ENCODE measurements around the gene CACNA2D3.

CACNA2D3 gene

GRCh38 chr3:54127499-54128056 lies 5.2 kb downstream of the CACNA2D3 start:
- TF ChIP-seq CTCF (IDR thresholded peaks at IDR 0.05; ENCODE audit: control insufficient read depth, insufficient read depth, low read depth, low read length, missing control alignments), result no peak
- DNase-seq (ENCODE audit: low read depth), result no peak
- H3K4me3 ChIP-seq (ENCODE audit: control insufficient read depth, low read depth, low read length), result no peak overlapping the region

- no peak for DNase-seq (ENCODE audit: low read depth)
- TF ChIP-seq CTCF (IDR thresholded peaks at IDR 0.05; ENCODE audit: control insufficient read depth, insufficient read depth, low read depth, low read length, missing control alignments), result no peak
- H3K4me3 ChIP-seq (ENCODE audit: control insufficient read depth, low read depth, low read length), result no peak overlapping the region
Measured at GRCh38 chr3:54131026-54131605, 8.8 kb downstream of the CACNA2D3 start.

- H3K4me3 ChIP-seq (ENCODE audit: control insufficient read depth, low read depth, low read length), result no peak overlapping the region
- DNase-seq (ENCODE audit: low read depth), result no peak
- TF ChIP-seq CTCF (IDR thresholded peaks at IDR 0.05; ENCODE audit: control insufficient read depth, insufficient read depth, low read depth, low read length, missing control alignments), result no peak
Measured at GRCh38 chr3:54131890-54132289, 9.5 kb downstream of the CACNA2D3 start.

- no peak overlapping the region for H3K4me3 ChIP-seq (ENCODE audit: control insufficient read depth, low read depth, low read length)
- DNase-seq (ENCODE audit: low read depth), result no peak
- TF ChIP-seq CTCF (IDR thresholded peaks at IDR 0.05; ENCODE audit: control insufficient read depth, insufficient read depth, low read depth, low read length, missing control alignments), result no peak
Measured at GRCh38 chr3:54132685-54133084, 10.3 kb downstream of the CACNA2D3 start.

GRCh38 chr3:54133196-54133595 lies 10.8 kb downstream of the CACNA2D3 start:
- no peak for DNase-seq (ENCODE audit: low read depth)

GRCh38 chr3:54134155-54134554 lies 11.8 kb downstream of the CACNA2D3 start:
- DNase-seq (ENCODE audit: low read depth), result no peak
- TF ChIP-seq CTCF (IDR thresholded peaks at IDR 0.05; ENCODE audit: control insufficient read depth, insufficient read depth, low read depth, low read length, missing control alignments), result no peak
- no peak overlapping the region for H3K4me3 ChIP-seq (ENCODE audit: control insufficient read depth, low read depth, low read length)

More at GRCh38 chr3:54133196-54133595, 10.8 kb downstream of the CACNA2D3 start:
- H3K4me3 ChIP-seq (ENCODE audit: control insufficient read depth, low read depth, low read length), result no peak overlapping the region
- no peak for TF ChIP-seq CTCF (IDR thresholded peaks at IDR 0.05; ENCODE audit: control insufficient read depth, insufficient read depth, low read depth, low read length, missing control alignments)

Data from AG09309 (cell line).